Astrocyte of the spinal cord (primary cell): Measurements from ENCODE around the gene CST3.
"Not testable (repeated sequence)": the region's sequence is repeated elsewhere in the genome, so short reads cannot be mapped to it uniquely, and the experiment has no call there.

Source experiments
- DNase-seq: peaks from one replicate; pipeline ENCODE4 v3.0.0; 2011; ENCODE audit warnings: low read depth, low spot score
- H3K4me3 ChIP-seq: 2 replicates; pipeline ENCODE4 v1.5.1; 2011; ENCODE audit warnings: low read depth, mild to moderate bottlenecking, low read length, moderate library complexity
- in situ Hi-C: cut with HindIII; loops from 2 replicates; pipeline ENCODE4 v1.10.0; 2017; ENCODE audit warnings: low sequenced_read_pairs
- TF ChIP-seq, protein P1 (sequence below): IDR thresholded peaks from 2 replicates; pipeline ENCODE4 v1.5.1; 2012; ENCODE audit warnings: low read depth, mild to moderate bottlenecking, low read length, inconsistent platforms

The CST3 gene

DNA sequence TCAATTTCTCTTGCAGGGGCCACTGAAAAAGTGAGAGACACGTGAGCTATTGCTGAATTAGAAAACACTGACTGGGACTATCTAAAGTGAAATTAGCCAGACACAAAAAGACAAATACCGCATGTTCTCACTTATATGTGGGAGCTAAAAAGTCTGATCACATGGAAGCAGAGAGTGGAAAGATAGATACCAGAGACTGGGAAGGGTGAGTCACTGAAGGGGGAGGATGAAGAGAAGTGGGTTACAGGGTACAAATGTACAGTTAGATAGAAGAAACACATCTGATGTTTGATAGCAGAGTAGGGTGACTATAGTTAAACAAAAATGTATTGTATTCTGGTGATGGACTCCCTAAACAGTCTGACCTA lies 13.4 kb downstream of the CST3 start:
- no peak for DNase-seq
- TF ChIP-seq, protein P1, sequence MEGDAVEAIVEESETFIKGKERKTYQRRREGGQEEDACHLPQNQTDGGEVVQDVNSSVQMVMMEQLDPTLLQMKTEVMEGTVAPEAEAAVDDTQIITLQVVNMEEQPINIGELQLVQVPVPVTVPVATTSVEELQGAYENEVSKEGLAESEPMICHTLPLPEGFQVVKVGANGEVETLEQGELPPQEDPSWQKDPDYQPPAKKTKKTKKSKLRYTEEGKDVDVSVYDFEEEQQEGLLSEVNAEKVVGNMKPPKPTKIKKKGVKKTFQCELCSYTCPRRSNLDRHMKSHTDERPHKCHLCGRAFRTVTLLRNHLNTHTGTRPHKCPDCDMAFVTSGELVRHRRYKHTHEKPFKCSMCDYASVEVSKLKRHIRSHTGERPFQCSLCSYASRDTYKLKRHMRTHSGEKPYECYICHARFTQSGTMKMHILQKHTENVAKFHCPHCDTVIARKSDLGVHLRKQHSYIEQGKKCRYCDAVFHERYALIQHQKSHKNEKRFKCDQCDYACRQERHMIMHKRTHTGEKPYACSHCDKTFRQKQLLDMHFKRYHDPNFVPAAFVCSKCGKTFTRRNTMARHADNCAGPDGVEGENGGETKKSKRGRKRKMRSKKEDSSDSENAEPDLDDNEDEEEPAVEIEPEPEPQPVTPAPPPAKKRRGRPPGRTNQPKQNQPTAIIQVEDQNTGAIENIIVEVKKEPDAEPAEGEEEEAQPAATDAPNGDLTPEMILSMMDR = no peak

DNA sequence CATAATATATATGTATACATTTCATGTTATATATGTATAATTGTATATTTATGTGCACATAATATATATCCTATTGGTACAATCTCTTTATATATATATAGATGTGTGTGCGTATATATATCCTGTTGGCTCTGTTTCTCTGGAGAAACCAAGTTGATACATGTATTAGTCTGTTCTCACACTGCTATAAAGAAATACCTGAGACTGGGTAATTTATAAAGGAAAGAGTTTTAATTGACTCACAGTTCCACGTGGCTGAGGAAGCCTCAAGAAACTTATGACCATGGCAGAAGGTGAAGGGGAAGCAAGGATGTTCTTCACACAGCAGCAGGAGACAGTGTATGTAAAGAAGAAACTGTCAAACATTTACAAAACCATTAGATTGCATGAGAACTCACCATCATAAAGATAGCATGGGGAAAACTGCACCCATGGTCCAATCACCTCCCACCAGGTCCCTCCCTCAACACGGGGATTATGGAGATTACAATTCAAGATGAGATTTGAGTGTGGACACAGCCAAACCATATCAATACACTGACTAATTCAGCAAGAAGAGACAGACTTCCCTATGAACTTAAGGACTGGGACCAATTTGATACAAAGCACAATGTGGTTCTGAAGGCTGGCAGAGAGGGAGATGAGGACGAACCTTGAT lies 14.0 kb downstream of the CST3 start:
- TF ChIP-seq, protein P1 = no peak
- in situ Hi-C loops = no loop called here
- H3K4me3 ChIP-seq = no peak overlapping the region
- no peak for DNase-seq

More for the DNA sequence above, 13.4 kb downstream of the CST3 start:
- in situ Hi-C loops = no loop called here
- no peak overlapping the region for H3K4me3 ChIP-seq

DNA sequence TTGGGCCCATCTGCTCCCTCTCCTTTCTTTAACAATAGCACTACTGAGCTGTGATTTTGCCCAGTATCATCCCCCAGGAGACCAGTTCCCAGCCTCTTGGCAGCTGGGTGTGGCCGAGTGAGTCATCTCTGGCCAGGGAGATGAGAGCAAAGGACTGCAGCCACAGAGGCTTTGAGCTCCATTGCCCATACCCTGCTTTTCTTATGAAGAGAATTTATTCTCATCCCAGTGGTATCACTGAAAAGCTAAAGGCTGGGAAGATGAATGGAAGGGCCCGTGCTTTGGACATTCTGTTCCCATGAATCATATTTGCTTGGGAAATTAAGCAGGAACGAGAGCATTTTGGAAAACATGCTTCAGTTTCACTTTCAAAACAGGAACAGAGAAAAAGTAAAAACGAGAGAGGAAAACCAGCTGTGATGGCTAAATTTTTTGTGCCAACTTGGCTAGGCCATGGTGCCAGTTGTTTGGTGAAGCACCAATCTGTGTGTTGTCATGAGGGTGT lies 14.9 kb downstream of the CST3 start:
- H3K4me3 ChIP-seq = peak overlapping the region; percentile 28
- TF ChIP-seq, protein P1 = no peak
- DNase-seq = peak; percentile 96
- in situ Hi-C loops = no loop called here

DNA sequence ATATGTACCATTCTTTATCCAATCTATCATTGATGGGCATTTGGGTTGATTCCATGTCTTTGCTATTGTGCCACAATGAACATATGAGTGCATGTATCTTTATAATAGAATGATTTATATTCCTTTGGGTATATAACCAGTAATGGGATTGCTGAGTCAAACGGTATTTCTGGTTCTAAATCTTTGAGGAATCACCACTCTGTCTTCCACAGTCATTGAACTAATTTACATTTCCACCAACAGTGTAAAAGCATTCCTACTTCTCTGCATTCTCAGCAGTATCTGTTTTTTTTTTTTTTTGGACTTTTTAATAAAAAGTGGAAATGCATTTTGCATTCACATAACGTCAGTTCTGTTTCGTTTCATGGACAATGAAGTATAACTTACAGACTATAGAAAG lies 15.4 kb downstream of the CST3 start:
- not testable (repeated sequence) for DNase-seq

DNA sequence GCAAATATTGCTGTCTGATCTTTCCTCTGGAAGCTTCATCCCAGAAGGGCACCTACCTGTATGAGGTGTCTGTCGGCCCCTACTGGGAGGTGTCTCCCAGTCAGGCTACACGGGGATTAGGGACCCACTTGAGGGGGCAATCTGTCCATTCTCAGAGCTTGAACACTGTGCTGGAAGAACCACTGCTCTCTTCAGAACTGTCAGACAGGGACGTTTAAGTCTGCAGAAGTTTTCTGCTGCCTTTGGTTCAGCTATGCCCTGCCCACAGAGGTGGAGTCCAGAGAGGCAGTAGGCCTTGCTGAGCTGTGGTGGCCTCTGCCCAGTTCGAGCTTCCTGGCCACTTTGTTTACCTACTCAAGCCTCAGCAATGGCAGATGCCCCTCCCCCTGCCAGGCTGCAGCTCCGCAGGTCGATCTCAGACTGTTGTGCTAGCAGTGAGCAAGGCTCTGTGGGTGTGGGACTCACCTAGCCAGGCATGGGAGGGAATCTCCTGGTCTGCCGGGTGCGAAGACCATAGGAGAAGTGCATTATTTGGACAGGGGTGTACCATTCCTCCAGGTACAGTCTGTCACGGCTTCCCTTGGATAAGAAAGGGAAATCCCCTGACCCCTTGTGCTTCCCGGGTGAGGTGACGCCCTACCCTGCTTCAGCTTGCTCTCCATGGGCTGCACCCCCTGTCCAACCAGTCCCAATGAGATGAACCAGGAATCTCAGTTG lies 16.9 kb downstream of the CST3 start:
- H3K4me3 ChIP-seq, in situ Hi-C loops, DNase-seq: not testable (repeated sequence)

More for the DNA sequence above, 15.4 kb downstream of the CST3 start:
- in situ Hi-C loops, H3K4me3 ChIP-seq: not testable (repeated sequence)

DNA sequence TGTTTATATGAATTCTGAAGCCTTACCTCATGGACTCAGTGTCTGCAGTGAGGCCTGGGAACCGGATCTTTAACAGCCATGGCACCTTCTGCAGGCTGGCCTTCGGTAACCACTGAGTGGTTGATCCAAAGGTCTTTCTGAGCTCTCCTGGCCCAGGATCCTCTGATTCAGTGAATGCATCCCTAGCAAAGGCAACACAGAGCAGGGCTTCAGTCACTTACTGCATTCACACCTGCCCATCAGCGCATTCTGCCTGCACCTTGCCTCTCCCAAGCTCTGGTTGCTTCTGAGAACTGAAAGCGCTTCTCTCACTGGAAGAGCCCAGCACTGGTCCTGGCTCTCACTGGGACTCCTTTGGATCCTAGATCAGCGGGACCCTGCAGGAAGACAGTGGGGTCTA lies 23.6 kb downstream of the CST3 start:
- in situ Hi-C loops = no loop called here
- TF ChIP-seq, protein P1 = no peak
- no peak overlapping the region for H3K4me3 ChIP-seq
- DNase-seq = no peak

DNA sequence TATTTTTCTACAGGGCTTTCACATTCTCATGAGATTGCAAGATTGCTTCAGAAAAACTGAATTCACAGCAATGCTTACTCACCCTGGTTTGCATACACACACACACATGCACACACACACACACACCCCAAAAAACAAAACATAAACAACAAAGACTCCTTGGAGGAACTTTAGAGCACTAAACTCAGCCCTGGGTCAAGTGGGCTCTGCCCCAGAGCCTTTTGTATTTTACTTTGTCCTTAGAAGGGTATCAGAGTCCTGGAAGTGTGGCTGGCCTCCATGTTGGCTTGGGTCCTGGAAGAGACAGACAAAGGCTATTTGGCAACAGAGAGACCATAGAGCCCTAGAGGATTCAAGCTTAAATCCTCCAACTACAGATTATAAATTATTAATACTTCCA lies 24.1 kb downstream of the CST3 start:
- no peak for DNase-seq
- no peak overlapping the region for H3K4me3 ChIP-seq
- in situ Hi-C loops = no loop called here
- TF ChIP-seq, protein P1 = no peak
